K562 (cell line): ENCODE data around the gene DAZAP1. TPM values are rescaled to one million over a fixed set of nuclear protein-coding genes. Genes with fewer than 3 reads are reported as not detected.

ENCODE experiments used
- CBFA2T3 ChIP-seq: fragments of 450-650 bp; IDR thresholded peaks from 2 replicates; pipeline ENCODE4 v1.6.1; 2017
- CBX3 ChIP-seq, 2 experiments: IDR thresholded peaks; 1 replicate in 1 of 2; 2 replicates in 1 of 2; pipeline ENCODE4 v1.6.1; 2012; ENCODE audit warnings: inconsistent platforms in 2 of 2, low read length in 2 of 2, borderline replicate concordance in 1 of 2, control low read depth in 1 of 2
- EGR1 ChIP-seq: fragments of 450-650 bp; conservative IDR thresholded peaks from 2 replicates; pipeline ENCODE4 v1.6.1; 2017; ENCODE audit warnings: mild to moderate bottlenecking
- GATAD2A ChIP-seq: fragments of 450-650 bp; IDR thresholded peaks from 2 replicates; pipeline ENCODE4 v1.6.1; 2017
- GMEB1 ChIP-seq: fragments of 250-450 bp; sonication (Bioruptor Pico); IDR thresholded peaks from 2 replicates; pipeline ENCODE4 v1.4.0; 2020; ENCODE audit warnings: mild to moderate bottlenecking
- JUNB ChIP-seq: fragments of 450-650 bp; formaldehyde crosslinking; conservative IDR thresholded peaks from 2 replicates; pipeline ENCODE4 v1.4.0; 2020; ENCODE audit warnings: mild to moderate bottlenecking
- L3MBTL2 ChIP-seq: fragments of 450-650 bp; IDR thresholded peaks from 2 replicates; pipeline ENCODE4 v1.6.1; 2016; ENCODE audit warnings: mild to moderate bottlenecking, moderate library complexity
- MAX ChIP-seq: sonication (generic); formaldehyde crosslinking; IDR thresholded peaks from 2 replicates; pipeline ENCODE4 v1.9.0; 2022; ENCODE audit warnings: mild to moderate bottlenecking, missing genetic modification reagents
- MGA ChIP-seq: fragments of 450-650 bp; IDR thresholded peaks from 2 replicates; pipeline ENCODE4 v1.6.1; 2016; ENCODE audit warnings: mild to moderate bottlenecking, moderate library complexity
- MNT ChIP-seq, 2 experiments: fragments of 450-650 bp; conservative IDR thresholded peaks; 2 replicates each; pipeline ENCODE4 v1.6.1; 2017; ENCODE audit warnings: mild to moderate bottlenecking in 2 of 2, moderate library complexity in 2 of 2
- NR2C2 ChIP-seq, 2 experiments: fragments of 200-800 bp in 1 of 2; sonication (Bioruptor generic) in 1 of 2; sonication (generic) in 1 of 2; formaldehyde crosslinking in 1 of 2; IDR thresholded peaks; 2 replicates each; pipeline versions ENCODE4 v1.6.1 to v1.8.0; 2016 to 2022; ENCODE audit warnings: mild to moderate bottlenecking in 1 of 2, missing compliant biosample characterization in 1 of 2, missing genetic modification characterization in 1 of 2, missing genetic modification reagents in 1 of 2
- TAL1 ChIP-seq: fragments of 450-650 bp; IDR thresholded peaks from 2 replicates; pipeline ENCODE4 v1.6.1; 2016; ENCODE audit warnings: mild to moderate bottlenecking
- ZKSCAN8 ChIP-seq: fragments of 200-800 bp; sonication (Bioruptor generic); IDR thresholded peaks from 2 replicates; pipeline ENCODE4 v1.6.1; 2016; ENCODE audit warnings: missing genetic modification characterization, missing compliant biosample characterization
- ZNF165 ChIP-seq: fragments of 250-450 bp; sonication (Bioruptor Pico); IDR thresholded peaks from 2 replicates; pipeline ENCODE4 v1.4.0; 2020; ENCODE audit warnings: borderline replicate concordance
- polyA plus RNA-seq, 8 experiments: library from polyadenylated mRNA; depleted of rRNA in 4 of 8; stranded (reverse) in 5 of 8; unstranded in 3 of 8; fragments of >200 nt; fragmentation: Nextera tagmentation in 2 of 8; fragmentation: Illumina TruSeq in 1 of 8; extraction: Ambion mirVana in 2 of 8; extraction: Trizol in 1 of 8; gene quantifications; 2 replicates each; pipeline versions ENCODE4 v1.2.1 to v1.2.3, GENCODE V29; 2011 to 2014; ENCODE audit warnings: inconsistent platforms in 1 of 8, missing spikeins in 1 of 8
- total RNA-seq, 7 experiments: library from RNA; depleted of rRNA in 6 of 7; stranded (reverse); fragments of >200 nt in 6 of 7; fragmentation: Illumina TruSeq in 2 of 7; extraction: Trizol in 2 of 7; gene quantifications; 2 replicates each; pipeline versions ENCODE4 v1.2.1 to v1.2.3, GENCODE V29; 2011 to 2021; ENCODE audit warnings: low replicate concordance in 1 of 7

Gene DAZAP1
- total and polyA plus RNA-seq, 9 of the 15 experiments (the other 6 are each of a cell fraction or from before 2014, with no cell fraction given) = 10.8 to 289 (median 142) TPM

DNA sequence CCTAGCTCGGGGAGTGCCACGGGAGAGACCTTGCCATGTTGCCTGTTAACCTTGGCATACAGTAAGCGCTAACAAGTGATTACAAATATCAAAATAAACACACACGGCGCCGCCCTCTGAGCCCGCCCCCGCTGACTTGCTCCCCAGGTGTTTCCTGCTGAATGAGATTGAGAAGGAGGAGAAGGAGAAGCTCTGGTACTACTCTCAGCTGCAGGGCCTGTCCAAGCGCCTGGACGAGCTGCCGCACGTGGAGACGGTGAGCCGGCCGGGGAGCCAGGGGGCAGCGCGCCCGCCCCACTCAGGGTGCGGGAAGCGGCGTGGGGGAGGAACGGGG, 47.6 kb downstream of the DAZAP1 start (continued):
- TF ChIP-seq ZNF165 (CRISPR knock-in tag) (no peak), MGA (peak; percentile 26; the same call in 1 of the 2 replicates), EGR1 (peak; percentile 69), L3MBTL2 (peak; percentile 59), TAL1 (no peak), GATAD2A (0 out of 2 replicates have a peak, but pooled peaks have one; percentile 49), GMEB1 (CRISPR knock-in tag) (no peak), NR2C2 (CRISPR knock-in tag; IDR thresholded peaks at IDR 0.05) (no peak), NR2C2 (tag; IDR thresholded peaks at IDR 0.05) (no peak), MAX (CRISPR knock-in tag) (peak; percentile 71; the same call in 1 of the 2 replicates), ZKSCAN8 (0 out of 2 replicates have a peak, but pooled peaks have one; percentile 55), JUNB (no peak), CBX3 (IDR thresholded peaks at IDR 0.05; ENCODE audit: borderline replicate concordance in 1 of 2, low read length in 2 of 2) (no peak), MNT (conservative IDR thresholded peaks at IDR 0.05) (peak in 1 of 2 experiments; percentile 35; a peak in 1 of 4 replicates), CBFA2T3 (peak; percentile 51; the same call in 1 of the 2 replicates)
